Body of pancreas (tissue), 4 donors: ENCODE data around the gene LRRC8B.

ENCODE experiments used
- POLR2A ChIP-seq, 3 donors: fragments of 450-650 bp; IDR thresholded peaks; one replicate each; pipeline ENCODE4 v1.6.1; 2016; ENCODE audit warnings: antibody characterized with exemption in 3 of 3, mild to moderate bottlenecking in 2 of 3
- TF ChIP-seq, protein P1 (sequence below), 7 experiments: fragments of 450-650 bp in 4 of 7; fragments of 200-600 bp in 3 of 7; sonication (generic) in 3 of 7; IDR thresholded peaks; one replicate each; pipeline ENCODE4 v1.5.1; 2016 to 2019; ENCODE audit warnings: antibody characterized with exemption in 7 of 7

DNA sequence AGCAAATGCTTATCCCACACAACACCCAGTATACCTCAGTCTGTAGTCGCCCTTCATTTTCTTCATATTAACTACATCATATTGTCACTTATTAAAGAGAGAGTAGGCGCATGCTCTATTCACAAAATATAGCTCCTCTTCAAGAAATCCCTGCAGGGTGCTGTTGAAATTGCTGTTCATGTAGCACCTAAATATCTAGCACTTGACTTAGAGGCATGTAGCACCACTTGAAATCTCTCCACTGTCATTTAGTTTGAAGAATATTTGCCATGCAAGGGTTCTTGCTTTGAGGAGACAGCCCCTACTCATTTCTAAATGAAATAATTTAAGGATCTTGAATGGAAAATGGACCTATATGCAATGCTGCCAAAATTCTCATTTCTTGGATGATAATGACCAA lies 20.9 kb upstream of the LRRC8B start:
- TF ChIP-seq POLR2A (IDR thresholded peaks at IDR 0.05): no peak
- TF ChIP-seq, protein P1, sequence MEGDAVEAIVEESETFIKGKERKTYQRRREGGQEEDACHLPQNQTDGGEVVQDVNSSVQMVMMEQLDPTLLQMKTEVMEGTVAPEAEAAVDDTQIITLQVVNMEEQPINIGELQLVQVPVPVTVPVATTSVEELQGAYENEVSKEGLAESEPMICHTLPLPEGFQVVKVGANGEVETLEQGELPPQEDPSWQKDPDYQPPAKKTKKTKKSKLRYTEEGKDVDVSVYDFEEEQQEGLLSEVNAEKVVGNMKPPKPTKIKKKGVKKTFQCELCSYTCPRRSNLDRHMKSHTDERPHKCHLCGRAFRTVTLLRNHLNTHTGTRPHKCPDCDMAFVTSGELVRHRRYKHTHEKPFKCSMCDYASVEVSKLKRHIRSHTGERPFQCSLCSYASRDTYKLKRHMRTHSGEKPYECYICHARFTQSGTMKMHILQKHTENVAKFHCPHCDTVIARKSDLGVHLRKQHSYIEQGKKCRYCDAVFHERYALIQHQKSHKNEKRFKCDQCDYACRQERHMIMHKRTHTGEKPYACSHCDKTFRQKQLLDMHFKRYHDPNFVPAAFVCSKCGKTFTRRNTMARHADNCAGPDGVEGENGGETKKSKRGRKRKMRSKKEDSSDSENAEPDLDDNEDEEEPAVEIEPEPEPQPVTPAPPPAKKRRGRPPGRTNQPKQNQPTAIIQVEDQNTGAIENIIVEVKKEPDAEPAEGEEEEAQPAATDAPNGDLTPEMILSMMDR (IDR thresholded peaks at IDR 0.05): no peak
